ENCODE results near the gene SLC25A22.

DNA sequence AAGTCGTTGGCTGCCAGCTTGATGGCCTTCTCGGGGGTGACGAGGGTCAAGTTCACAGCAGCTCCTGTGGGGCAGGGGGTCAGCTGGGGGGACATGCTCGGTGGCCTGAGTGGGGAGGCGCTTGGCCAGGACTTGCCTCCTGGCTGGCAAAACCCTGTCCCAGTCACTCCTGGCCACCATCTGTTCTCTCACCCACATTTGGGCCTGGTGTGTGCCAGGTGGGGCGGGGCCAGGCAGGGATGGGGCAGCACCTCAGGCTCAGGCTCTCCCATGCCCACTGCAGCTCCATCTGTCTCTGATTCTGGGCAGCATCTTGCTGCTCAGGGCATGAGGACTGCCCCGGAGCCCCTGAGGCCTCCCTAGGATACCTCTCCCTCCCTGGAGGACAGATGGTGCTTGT is 4.5 kb downstream of the SLC25A22 start:
- TF ChIP-seq CTCF (optimal IDR thresholded peaks at IDR 0.05 in 1 of 3, IDR thresholded peaks at IDR 0.05 in 1 of 3, conservative IDR thresholded peaks at IDR 0.05 in 1 of 3; ENCODE audit: extremely low read depth in 1 of 3, insufficient read depth in 2 of 3, low read length in 3 of 3) (no peak), EZH2 (IDR thresholded peaks at IDR 0.05; ENCODE audit: low read length) (no peak)
